Activated T-cell treated with anti-CD3 and anti-CD28 coated beads for 1 hour (primary cell): ENCODE data around the gene TTC39C.
"Not testable (repeated sequence)": the region's sequence is repeated elsewhere in the genome, so short reads cannot be mapped to it uniquely, and the experiment has no call there.

Experiments
- DNase-seq: peaks from one replicate; pipeline ENCODE4 v3.0.0-alpha.2; 2020; ENCODE audit warnings: low read depth

Gene TTC39C

GRCh38 chr18:24054130-24054529, 39.6 kb downstream of the TTC39C start:
- DNase-seq: no peak

GRCh38 chr18:24055009-24055804, 40.7 kb downstream of the TTC39C start:
- DNase-seq: no peak

- no peak for DNase-seq
Measured at GRCh38 chr18:24055878-24056277, 41.3 kb downstream of the TTC39C start.

DNA sequence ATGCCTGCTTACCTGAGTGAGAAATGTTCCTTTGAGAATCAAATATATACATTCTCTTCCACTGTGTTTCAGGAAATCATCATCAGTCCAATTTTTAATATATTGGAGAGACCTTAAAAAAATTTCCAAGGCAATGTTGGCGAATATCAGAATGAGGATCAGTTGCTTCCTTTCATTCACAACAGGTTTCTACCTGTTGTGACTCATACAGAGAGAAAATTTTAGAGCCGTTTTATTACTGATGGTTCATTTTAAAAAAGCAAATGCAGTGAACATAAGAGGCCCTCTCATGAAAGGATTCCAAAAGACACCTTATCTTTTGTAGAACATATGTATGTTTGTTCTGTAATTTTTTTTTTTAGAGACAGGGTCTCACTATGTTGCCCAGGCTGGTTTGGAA, 42.0 kb downstream of the TTC39C start:
- DNase-seq: no peak

- no peak for DNase-seq
Measured at GRCh38 chr18:24057804-24058203, 43.2 kb downstream of the TTC39C start.

- not testable (repeated sequence) for DNase-seq
Measured at GRCh38 chr18:24059385-24059784, 44.8 kb downstream of the TTC39C start.

DNA sequence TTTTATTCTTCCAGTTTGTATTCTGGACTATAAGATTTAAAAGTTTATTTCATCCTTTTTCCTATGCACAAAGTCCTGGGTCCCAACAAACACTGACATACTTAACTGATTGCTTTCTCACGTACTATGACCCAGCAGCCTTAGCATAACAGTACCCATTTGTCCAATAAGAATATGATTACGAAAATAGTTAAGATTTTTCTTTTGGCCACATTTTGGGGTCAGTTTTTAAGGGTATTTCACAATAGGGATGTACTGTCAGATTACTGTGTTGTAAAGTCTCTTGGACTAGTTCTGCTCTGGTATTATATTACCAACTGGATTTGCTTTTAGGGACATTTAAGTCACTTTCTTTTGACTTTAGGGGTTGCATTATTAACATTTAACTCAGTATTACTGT, 46.1 kb downstream of the TTC39C start:
- no peak for DNase-seq

- no peak for DNase-seq
Measured at GRCh38 chr18:24063121-24063731, 48.7 kb downstream of the TTC39C start.

- DNase-seq: no peak
Measured at GRCh38 chr18:24064391-24065100, 50.0 kb downstream of the TTC39C start.

DNA sequence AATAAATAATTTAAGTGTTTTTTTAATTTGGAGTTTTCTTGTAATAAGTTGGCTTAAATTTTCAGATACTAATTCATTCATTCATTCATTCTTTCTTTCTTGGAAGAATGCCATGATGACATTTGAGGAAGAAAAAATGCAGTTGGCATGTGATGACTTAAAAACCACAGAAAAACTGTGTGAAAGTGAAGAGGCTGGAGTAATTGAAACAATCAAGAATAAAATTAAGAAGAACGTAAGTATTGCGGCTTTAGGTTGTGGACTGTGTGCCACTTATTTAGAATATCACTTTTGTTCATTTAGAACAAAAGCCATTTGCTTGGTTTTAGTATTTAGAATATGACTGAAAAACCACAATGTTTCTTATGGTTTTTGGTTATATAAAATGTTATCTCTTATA, 51.4 kb downstream of the TTC39C start:
- DNase-seq: no peak

DNA sequence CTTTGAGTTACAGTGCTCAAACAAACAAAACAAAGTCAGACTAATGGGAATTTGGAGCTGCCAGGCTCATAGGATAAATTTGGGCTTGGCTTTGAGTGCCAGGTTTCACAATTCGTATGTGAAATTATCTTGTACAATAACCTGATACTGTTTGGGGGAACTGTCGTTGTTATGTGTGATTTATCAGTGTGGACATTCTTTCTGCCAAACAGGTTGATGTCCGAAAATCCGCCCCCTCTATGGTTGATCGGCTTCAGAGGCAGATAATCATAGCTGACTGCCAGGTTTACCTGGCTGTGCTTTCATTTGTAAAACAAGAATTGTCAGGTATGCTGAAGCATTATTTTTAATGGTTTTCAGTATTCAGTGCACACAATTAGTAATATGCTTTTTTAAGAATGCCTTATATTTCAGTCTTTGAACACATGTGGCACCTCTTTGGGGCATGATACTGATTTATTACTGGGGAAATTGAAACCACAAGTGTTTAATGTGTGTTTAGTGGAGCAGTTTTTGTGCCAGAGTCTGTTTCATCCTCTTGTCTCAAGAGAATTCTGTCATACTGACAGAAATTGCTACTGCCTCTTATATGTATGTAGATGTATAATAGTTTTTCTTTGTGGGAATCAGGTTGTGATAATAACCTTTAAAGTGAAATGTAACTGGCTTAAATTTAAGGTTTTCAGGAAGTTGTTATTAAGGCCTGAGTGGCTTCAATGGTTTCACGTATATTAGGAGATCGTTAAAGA, 54.6 kb downstream of the TTC39C start:
- DNase-seq: no peak

DNA sequence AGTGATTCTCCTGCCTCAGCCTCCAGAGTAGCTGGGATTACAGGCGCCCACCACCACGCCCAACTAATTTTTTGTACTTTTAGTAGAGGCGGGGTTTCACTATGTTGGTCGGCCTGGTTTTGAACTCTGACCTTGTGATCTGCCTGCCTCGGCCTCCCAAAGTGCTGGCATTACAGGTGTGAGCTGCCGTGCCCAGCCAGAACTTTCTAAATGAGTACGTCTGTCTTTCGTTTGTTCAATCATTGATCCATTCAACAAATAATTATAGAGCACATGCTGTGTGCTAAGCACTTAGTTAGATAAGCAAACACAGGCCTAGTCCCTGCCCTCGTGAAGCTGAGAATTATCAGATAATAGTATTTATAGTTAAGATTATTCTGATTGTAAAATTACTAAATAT, 56.5 kb downstream of the TTC39C start:
- no peak for DNase-seq

DNA sequence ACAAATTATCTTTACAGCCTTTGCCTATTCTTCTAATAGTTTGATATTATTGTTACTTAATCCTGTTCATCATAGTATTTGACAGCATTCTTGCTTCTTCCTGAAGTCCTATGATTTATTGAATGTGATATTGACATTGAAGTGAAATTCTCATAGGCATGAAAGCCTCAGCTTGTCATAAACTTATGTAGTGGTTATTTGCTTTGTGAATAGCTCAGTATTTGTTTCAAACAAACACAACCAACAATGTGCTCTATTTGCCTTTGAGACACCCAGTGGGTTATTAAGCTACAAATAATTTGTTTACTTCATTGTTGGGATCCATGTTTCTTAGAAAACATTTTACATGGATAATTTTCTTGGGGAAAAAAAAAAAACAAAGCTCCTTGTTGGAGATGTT, 57.2 kb downstream of the TTC39C start:
- no peak for DNase-seq

DNA sequence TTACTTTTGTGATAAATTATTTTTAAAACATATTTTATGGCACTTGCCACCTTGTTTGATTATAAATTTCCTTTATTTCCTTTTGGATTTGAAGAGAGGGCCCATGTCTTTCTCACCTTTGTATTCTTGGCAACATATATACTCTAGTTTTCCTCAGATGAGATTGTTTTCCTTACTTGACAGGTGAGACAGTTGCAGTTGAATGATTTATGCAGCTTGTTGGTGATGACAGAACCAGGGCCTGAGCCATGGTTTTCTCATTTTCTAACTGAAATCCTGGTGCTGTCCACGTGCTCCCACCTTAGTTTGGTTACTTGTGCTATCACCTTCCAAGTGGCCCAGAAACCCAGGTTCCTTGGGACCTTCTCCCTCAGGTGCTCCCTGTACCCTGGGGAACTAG, 58.2 kb downstream of the TTC39C start:
- DNase-seq: no peak

- DNase-seq: no peak
Measured at GRCh38 chr18:24073791-24074190, 59.2 kb downstream of the TTC39C start.

DNA sequence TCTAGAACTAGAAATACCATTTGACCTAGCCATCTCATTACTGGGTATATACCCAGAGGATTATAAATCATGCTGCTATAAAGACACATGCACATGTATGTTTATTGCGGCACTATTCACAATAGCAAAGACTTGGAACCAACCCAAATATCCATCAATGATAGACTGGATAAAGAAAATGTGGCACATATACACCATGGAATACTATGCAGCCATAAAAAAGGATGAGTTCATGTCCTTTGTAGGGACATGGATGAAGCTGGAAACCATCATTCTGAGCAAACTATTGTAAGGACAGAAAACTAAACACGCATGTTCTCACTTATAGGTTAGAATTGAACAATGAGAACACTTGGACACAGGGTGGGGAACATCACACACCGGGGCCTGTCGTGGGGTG, 60.2 kb downstream of the TTC39C start:
- not testable (repeated sequence) for DNase-seq

DNA sequence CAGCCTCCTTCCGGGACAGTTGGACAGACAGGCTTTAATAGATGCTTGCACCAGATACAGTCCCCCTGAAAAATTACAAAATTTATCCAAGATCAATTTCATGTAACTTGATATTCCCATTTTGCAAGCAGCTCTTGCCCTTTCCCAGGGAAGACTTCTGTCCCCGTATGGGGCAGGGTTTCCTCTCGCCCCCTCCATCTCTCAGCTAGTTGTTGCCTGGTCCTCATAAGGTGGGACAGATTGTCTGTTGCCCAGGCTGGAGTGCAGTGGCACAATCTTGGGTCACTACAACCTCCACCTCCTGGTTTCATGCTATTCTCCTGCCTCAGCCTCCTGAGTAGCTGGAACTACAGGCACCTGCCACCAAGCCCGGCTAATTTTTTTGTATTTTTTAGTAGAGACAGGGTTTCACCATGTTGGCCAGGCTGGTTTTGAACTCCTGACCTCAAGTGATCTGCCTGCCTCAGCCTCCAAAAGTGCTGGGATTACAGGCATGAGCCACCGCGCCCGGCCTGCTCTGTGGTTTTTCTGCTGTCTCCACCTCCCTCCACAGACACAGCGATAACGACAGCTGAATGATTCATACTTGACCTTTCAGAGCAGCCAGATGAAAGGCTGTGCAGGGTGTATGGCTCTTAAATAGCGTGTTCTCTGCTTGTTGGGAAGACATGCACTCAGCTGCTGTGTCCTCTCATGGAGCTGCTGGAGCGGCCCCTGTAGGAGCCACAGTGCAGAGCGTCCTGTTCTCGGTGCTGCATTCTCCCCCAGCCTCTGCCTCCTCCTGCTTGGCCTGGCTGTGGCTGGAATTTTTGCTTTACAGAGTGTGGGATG, 61.4 kb downstream of the TTC39C start:
- peak; percentile 40 for DNase-seq

DNA sequence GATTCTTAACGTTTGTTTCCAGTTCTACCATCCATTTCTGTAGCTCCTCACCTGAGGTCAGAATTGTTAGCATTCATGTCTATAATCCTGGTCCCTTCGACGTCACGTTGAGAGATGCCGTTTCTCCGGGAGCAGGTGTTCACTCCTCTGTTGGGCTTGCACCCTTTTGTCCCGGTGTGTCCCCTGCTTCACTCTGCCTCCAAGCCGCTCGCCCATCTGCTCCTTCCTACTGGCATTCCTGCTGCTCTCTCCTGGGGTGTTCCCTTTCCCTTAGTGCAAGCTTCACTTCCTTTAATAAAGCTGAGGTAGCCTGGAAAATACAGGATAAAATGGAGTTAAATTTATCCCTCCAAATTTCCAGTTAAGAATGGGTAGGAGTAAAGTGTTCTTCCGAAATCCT, 62.4 kb downstream of the TTC39C start:
- DNase-seq: no peak

DNA sequence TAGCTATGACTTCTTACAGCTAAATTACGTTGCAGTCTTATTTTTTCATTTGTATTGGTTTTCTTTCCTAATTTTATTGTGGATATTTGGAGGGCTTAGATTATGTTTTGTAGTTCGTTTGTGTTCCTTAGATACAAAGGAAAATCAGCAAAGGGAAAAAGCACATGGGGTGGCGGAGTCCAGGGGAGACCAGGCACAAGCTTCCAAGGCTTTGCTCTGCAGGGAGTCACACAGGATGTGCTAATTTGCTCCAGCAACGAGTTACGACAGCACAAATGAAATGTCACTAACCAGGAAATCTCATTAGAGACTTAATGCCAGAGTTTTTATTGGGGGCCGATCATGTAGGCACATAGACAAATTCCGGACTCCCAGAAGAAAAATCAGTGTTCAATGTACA, 63.8 kb downstream of the TTC39C start:
- DNase-seq: no peak

DNA sequence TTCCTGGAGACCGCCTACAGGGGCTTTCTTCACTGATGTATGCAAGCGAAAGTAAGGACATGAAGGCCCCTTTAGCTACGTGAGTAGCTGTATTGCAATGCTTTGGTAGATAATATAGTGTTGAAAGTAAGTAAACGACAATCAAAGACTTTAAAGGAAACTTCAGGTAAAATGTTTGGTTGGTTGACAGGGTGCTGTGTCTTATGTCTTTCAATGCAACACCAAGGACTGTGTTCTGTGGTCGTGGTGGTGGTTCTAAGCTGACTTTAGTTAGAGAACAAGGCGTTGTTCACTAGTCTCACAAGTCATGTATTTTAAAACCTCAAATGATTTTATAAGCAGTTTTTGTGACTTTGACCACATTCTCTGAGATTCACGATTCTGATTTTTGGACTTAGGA, 66.3 kb downstream of the TTC39C start:
- no peak for DNase-seq

- no peak for DNase-seq
Measured at GRCh38 chr18:24083550-24083949, 69.0 kb downstream of the TTC39C start.

DNA sequence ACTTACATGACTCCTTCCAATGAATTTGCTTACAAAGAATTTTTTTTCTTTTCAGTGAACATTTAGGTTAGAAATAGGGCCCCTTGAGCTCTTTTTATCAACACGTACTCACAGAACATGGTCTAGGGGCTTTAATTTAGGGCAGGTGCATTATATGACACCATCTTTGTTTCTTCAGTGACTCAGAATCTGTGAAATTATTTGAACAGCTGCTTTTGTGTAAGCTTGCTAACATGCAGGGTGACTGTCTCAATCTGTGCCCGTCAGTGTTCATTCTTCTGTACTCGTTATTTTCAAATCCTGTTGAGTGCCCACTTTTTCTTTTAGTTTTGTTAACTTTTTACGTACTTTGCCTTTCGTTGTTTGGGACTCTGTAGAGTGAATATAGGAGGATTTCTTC, 71.5 kb downstream of the TTC39C start:
- no peak for DNase-seq
